ENCODE measurements around the gene PAQR9.
A peak's percentile ranks its signal among the peaks of the same experiment; 100 is the strongest.

PAQR9 gene

GRCh38 chr3:142987080-142987700, 23.7 kb upstream of the PAQR9 start:
- no peaks in the 10 kb centered on the region for H3K4me1 ChIP-seq
- no peaks in the 10 kb centered on the region for H3K36me3 ChIP-seq
- no peaks in the 10 kb centered on the region for H3K9me3 ChIP-seq
- TF ChIP-seq CTCF (IDR thresholded peaks at IDR 0.05; ENCODE audit: low read depth, low read length), result peak; percentile 63
- no peaks in the 10 kb centered on the region for H3K27me3 ChIP-seq
- no peak for DNase-seq
- H3K4me3 ChIP-seq (ENCODE audit: low read depth, low read length), result no peak overlapping the region

- no peak for TF ChIP-seq CTCF (IDR thresholded peaks at IDR 0.05; ENCODE audit: low read depth, low read length)
- Histone ChIP-seq H3K4me1 (no peaks in the 10 kb centered on the region; the same call in 1 of the 2 replicates), H3K9me3 (no peaks in the 10 kb centered on the region), H3K36me3 (no peaks in the 10 kb centered on the region), H3K27me3 (no peaks in the 10 kb centered on the region), H3K4me3 (ENCODE audit: low read depth, low read length) (no peak overlapping the region)
- no peak for DNase-seq
These were observed 20.8 kb upstream of the PAQR9 start for GRCh38 chr3:142984255-142984654.

GRCh38 chr3:142983318-142983717, 19.8 kb upstream of the PAQR9 start:
- Histone ChIP-seq H3K36me3 (no peaks in the 10 kb centered on the region), H3K27me3 (no peaks in the 10 kb centered on the region), H3K9me3 (no peaks in the 10 kb centered on the region), H3K4me3 (ENCODE audit: low read depth, low read length) (no peak overlapping the region), H3K4me1 (no peaks in the 10 kb centered on the region; the same call in 1 of the 2 replicates)
- TF ChIP-seq CTCF (IDR thresholded peaks at IDR 0.05; ENCODE audit: low read depth, low read length), result no peak
- DNase-seq, result no peak

- Histone ChIP-seq H3K27me3 (no peaks in the 10 kb centered on the region), H3K4me1 (no peaks in the 10 kb centered on the region; the same call in 1 of the 2 replicates), H3K9me3 (no peaks in the 10 kb centered on the region), H3K36me3 (no peaks in the 10 kb centered on the region), H3K4me3 (ENCODE audit: low read depth, low read length) (no peak overlapping the region)
- no peak for TF ChIP-seq CTCF (IDR thresholded peaks at IDR 0.05; ENCODE audit: low read depth, low read length)
- no peak for DNase-seq
These were observed 18.7 kb upstream of the PAQR9 start for GRCh38 chr3:142982038-142982773.

- no peak for DNase-seq
- TF ChIP-seq CTCF (IDR thresholded peaks at IDR 0.05; ENCODE audit: low read depth, low read length), result peak; percentile 23; the same call in 1 of the 2 replicates
- Histone ChIP-seq H3K9me3 (no peaks in the 10 kb centered on the region), H3K36me3 (no peaks in the 10 kb centered on the region), H3K27me3 (no peaks in the 10 kb centered on the region), H3K4me3 (ENCODE audit: low read depth, low read length) (no peak overlapping the region), H3K4me1 (peaks cover 5% of the 10 kb centered on the region)
These were observed 17.6 kb upstream of the PAQR9 start for GRCh38 chr3:142981108-142981507.

- Histone ChIP-seq H3K4me3 (ENCODE audit: low read depth, low read length) (no peak overlapping the region), H3K4me1 (peaks cover 5% of the 10 kb centered on the region), H3K27me3 (no peaks in the 10 kb centered on the region), H3K9me3 (no peaks in the 10 kb centered on the region), H3K36me3 (no peaks in the 10 kb centered on the region)
- no peak for DNase-seq
- no peak for TF ChIP-seq CTCF (IDR thresholded peaks at IDR 0.05; ENCODE audit: low read depth, low read length)
These were observed 13.9 kb upstream of the PAQR9 start for GRCh38 chr3:142977399-142977728.
